WTC11 (cell line): ENCODE data around the gene CEBPB. TPM values are rescaled to one million over a fixed set of nuclear protein-coding genes. Genes with fewer than 3 reads are reported as not detected.

Experiments
- ATAC-seq: fragments of 200-7000 bp; cut with Tn5 transposase; 2 replicates; pipeline ENCODE4 v1.10.0; 2021; ENCODE audit warnings: mild to moderate bottlenecking, moderate library complexity
- CTCF ChIA-PET: fragments of 300-600 bp; sonication (Branson Sonifier 250); formaldehyde crosslinking; loops from one replicate; lab custom pipeline; 2021; ENCODE audit warnings: antibody characterized with exemption; lab: Charles Lee
- POLR2A ChIA-PET: fragments of 350-600 bp; sonication (Branson Sonifier 250); formaldehyde crosslinking; loops from one replicate; lab custom pipeline; 2021; ENCODE audit warnings: antibody characterized with exemption; lab: Charles Lee
- DNase-seq: peaks from one replicate; pipeline ENCODE4 v3.0.0; 2021; ENCODE audit warnings: low spot score
- H3K27ac Mint-ChIP-seq: 2 replicates; pipeline ENCODE4 v1.8.0; 2021; ENCODE audit warnings: mixed read lengths
- H3K27me3 Mint-ChIP-seq: 2 replicates; pipeline ENCODE4 v1.8.0; 2021; ENCODE audit warnings: low read depth, mild to moderate bottlenecking, moderate library complexity, mixed read lengths
- H3K36me3 Mint-ChIP-seq: 2 replicates; pipeline ENCODE4 v1.8.0; 2021; ENCODE audit warnings: mixed read lengths
- H3K4me1 Mint-ChIP-seq: 2 replicates; pipeline ENCODE4 v1.8.0; 2022; ENCODE audit warnings: mixed read lengths
- H3K4me3 Mint-ChIP-seq: 2 replicates; pipeline ENCODE4 v1.8.0; 2021; ENCODE audit warnings: mild to moderate bottlenecking, moderate library complexity, mixed read lengths
- H3K9me3 Mint-ChIP-seq: 2 replicates; pipeline ENCODE4 v1.8.0; 2021; ENCODE audit warnings: mixed read lengths
- ETV6 ChIP-seq: sonication (generic); formaldehyde crosslinking; IDR thresholded peaks from 2 replicates; pipeline ENCODE4 v1.8.1; 2022; ENCODE audit warnings: mild to moderate bottlenecking, missing genetic modification reagents
- FOXJ3 ChIP-seq: sonication (generic); formaldehyde crosslinking; IDR thresholded peaks from 2 replicates; pipeline ENCODE4 v1.9.0; 2021; ENCODE audit warnings: missing genetic modification reagents, mild to moderate bottlenecking, borderline replicate concordance
- FOXP1 ChIP-seq: sonication (generic); formaldehyde crosslinking; IDR thresholded peaks from 2 replicates; pipeline ENCODE4 v1.8.0; 2022; ENCODE audit warnings: missing genetic modification reagents, mild to moderate bottlenecking, moderate library complexity, borderline replicate concordance
- GABPB1 ChIP-seq: sonication (generic); formaldehyde crosslinking; IDR thresholded peaks from 2 replicates; pipeline ENCODE4 v1.8.1; 2023; ENCODE audit warnings: mild to moderate bottlenecking, missing genetic modification reagents
- JUN ChIP-seq: sonication (generic); formaldehyde crosslinking; IDR thresholded peaks from 2 replicates; pipeline ENCODE4 v1.8.0; 2023; ENCODE audit warnings: mild to moderate bottlenecking, missing genetic modification reagents
- PRRX2 ChIP-seq: fragments of 250-450 bp; sonication (Bioruptor Pico); IDR thresholded peaks from 2 replicates; pipeline ENCODE4 v1.8.0; 2021; ENCODE audit warnings: mild to moderate bottlenecking
- RORB ChIP-seq: fragments of 250-450 bp; sonication (Bioruptor Pico); IDR thresholded peaks from 2 replicates; pipeline ENCODE4 v1.9.0; 2021; ENCODE audit warnings: mild to moderate bottlenecking
- SOX15 ChIP-seq: fragments of 250-450 bp; sonication (Bioruptor Pico); IDR thresholded peaks from 2 replicates; pipeline ENCODE4 v1.9.0; 2021; ENCODE audit warnings: mild to moderate bottlenecking
- SP1 ChIP-seq: sonication (generic); formaldehyde crosslinking; conservative IDR thresholded peaks from 2 replicates; pipeline ENCODE4 v1.8.1; 2022; ENCODE audit warnings: missing genetic modification reagents
- TEAD4 ChIP-seq: sonication (generic); formaldehyde crosslinking; IDR thresholded peaks from 2 replicates; pipeline ENCODE4 v1.8.0; 2022; ENCODE audit warnings: mild to moderate bottlenecking, missing genetic modification reagents
- ZNF138 ChIP-seq: sonication (generic); formaldehyde crosslinking; conservative IDR thresholded peaks from 2 replicates; pipeline ENCODE4 v1.8.1; 2022; ENCODE audit warnings: mild to moderate bottlenecking, moderate library complexity, missing genetic modification reagents
- total RNA-seq: library from RNA; stranded (reverse); gene quantifications from 3 replicates; pipeline ENCODE4 v1.2.3, GENCODE V29; 2021
- TF ChIP-seq, protein P1 (sequence below): sonication (generic); formaldehyde crosslinking; IDR thresholded peaks from 2 replicates; pipeline ENCODE4 v1.8.1; 2023; ENCODE audit warnings: mild to moderate bottlenecking, missing genetic modification reagents
- TF ChIP-seq, protein P2 (sequence below): sonication (generic); formaldehyde crosslinking; IDR thresholded peaks from 2 replicates; pipeline ENCODE4 v1.8.0; 2022; ENCODE audit warnings: mild to moderate bottlenecking, missing genetic modification reagents
- TF ChIP-seq, protein P3 (sequence below): sonication (generic); formaldehyde crosslinking; IDR thresholded peaks from 2 replicates; pipeline ENCODE4 v1.8.0; 2023; ENCODE audit warnings: missing genetic modification reagents
- TF ChIP-seq, protein P4 (sequence below): sonication (generic); formaldehyde crosslinking; IDR thresholded peaks from 2 replicates; pipeline ENCODE4 v1.8.0; 2022; ENCODE audit warnings: mild to moderate bottlenecking, missing genetic modification reagents
- TF ChIP-seq, protein P5 (sequence below): sonication (generic); formaldehyde crosslinking; IDR thresholded peaks from 2 replicates; pipeline ENCODE4 v1.8.0; 2023; ENCODE audit warnings: missing genetic modification reagents, mild to moderate bottlenecking, borderline replicate concordance
- TF ChIP-seq, protein P6 (sequence below): fragments of 250-450 bp; sonication (Bioruptor Pico); IDR thresholded peaks from 2 replicates; pipeline ENCODE4 v1.9.0; 2021; ENCODE audit warnings: mild to moderate bottlenecking
- TF ChIP-seq, protein P7 (sequence below): sonication (generic); formaldehyde crosslinking; IDR thresholded peaks from 2 replicates; pipeline ENCODE4 v1.8.0; 2022; ENCODE audit warnings: mild to moderate bottlenecking, missing genetic modification reagents
- TF ChIP-seq, protein P8 (sequence below): sonication (generic); formaldehyde crosslinking; IDR thresholded peaks from 2 replicates; pipeline ENCODE4 v1.8.1; 2022; ENCODE audit warnings: mild to moderate bottlenecking, moderate library complexity, missing genetic modification reagents
- TF ChIP-seq, protein P9 (sequence below): sonication (generic); formaldehyde crosslinking; IDR thresholded peaks from 2 replicates; pipeline ENCODE4 v1.8.1; 2023; ENCODE audit warnings: mild to moderate bottlenecking, missing genetic modification reagents, moderate library complexity

CEBPB gene
- total RNA-seq, 1 experiment from 2014 or later: 29.1 TPM

DNA sequence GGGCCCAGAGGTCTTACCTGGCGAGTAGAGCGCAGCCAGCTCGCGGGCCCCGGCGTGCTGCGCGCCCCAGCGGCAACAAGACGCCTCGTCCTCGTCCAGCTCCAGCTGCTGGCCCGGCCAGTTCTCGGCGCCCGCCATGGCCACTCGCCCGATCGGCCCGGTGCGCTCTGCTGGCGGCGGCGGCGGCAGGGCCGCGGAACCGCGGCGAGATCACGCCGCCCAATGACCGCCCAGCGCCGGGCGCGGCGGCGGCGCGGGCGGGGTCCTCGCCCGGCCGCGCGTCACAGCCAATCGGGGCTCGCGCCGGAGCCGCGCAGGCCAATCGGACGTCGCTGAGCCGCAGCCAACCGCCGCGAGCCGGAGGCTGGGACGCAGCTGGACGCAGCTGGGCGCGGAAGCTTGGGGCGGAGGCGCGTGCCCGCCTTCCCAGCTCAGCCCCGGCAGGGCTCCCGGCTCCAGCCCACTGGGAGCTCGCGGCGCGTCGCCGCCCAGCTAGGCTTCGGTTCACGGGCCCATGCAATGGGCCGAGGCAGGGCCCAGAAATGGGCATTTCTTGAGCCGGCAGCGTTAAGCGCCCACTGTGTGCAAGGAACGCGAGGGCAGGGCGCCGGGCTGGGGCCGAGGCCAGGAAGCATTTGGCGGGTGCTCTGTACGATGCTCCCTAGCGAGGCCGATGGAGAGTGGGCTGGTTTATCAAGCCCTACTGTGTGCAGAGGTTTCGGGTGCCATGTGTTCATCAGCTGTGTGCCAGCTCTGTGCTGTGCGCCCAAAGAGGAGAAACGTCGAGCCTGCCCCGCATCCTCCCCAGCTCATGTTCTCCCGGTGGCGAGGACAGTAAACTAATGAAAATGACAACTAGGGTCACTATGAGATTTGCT, 36.9 kb upstream of the CEBPB start, which contains the start of gene PEDS1:
Gene PEDS1 (minus strand): TSS at position 224 of the 878 bp plus-strand sequence. CDS start 86 bp downstream, at position 138.
- Mint-ChIP-seq H3K4me1 (peaks cover 41% of the 10 kb centered on the region), H3K36me3 (0 out of 2 replicates have a peak, but pooled peaks cover 7% of the 10 kb centered on the region), H3K4me3 (peak within 1 kb of the TSS; percentile 83), H3K9me3 (no peaks in the 10 kb centered on the region), H3K27ac (peak within 1 kb of the TSS; percentile 89), H3K27me3 (peaks cover 15% of the 10 kb centered on the region)
- ChIA-PET POLR2A (interaction anchor here (0.6 to 2.9 kb wide), 9 partner anchors 10 to 175 kb away, joined by 3 to 15 read pairs (median 4); no protein-coding TSS in a partner anchor), CTCF (interaction anchor here (0.5 to 3.8 kb wide), 23 partner anchors 10 to 637 kb away, joined by 3 to 89 read pairs (median 9); no protein-coding TSS in a partner anchor)
- ATAC-seq: peak; percentile 91
- DNase-seq: peak; percentile 88
- TF ChIP-seq TEAD4 (CRISPR knock-in tag) (no peak), SOX15 (CRISPR knock-in tag) (no peak), GABPB1 (CRISPR knock-in tag) (peak; percentile 79), ETV6 (CRISPR knock-in tag) (peak; percentile 81; the same call in 1 of the 2 replicates), FOXP1 (CRISPR knock-in tag) (peak; percentile 94), RORB (CRISPR knock-in tag) (no peak), PRRX2 (CRISPR knock-in tag) (no peak), ZNF138 (no peak), FOXJ3 (no peak), JUN (CRISPR knock-in tag) (peak; percentile 41; the same call in 1 of the 2 replicates), SP1 (CRISPR knock-in tag) (peak; percentile 80)
- TF ChIP-seq, protein P1, sequence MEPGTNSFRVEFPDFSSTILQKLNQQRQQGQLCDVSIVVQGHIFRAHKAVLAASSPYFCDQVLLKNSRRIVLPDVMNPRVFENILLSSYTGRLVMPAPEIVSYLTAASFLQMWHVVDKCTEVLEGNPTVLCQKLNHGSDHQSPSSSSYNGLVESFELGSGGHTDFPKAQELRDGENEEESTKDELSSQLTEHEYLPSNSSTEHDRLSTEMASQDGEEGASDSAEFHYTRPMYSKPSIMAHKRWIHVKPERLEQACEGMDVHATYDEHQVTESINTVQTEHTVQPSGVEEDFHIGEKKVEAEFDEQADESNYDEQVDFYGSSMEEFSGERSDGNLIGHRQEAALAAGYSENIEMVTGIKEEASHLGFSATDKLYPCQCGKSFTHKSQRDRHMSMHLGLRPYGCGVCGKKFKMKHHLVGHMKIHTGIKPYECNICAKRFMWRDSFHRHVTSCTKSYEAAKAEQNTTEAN (CRISPR knock-in tag): peak; percentile 69; the same call in 1 of the 2 replicates
- TF ChIP-seq, protein P2, sequence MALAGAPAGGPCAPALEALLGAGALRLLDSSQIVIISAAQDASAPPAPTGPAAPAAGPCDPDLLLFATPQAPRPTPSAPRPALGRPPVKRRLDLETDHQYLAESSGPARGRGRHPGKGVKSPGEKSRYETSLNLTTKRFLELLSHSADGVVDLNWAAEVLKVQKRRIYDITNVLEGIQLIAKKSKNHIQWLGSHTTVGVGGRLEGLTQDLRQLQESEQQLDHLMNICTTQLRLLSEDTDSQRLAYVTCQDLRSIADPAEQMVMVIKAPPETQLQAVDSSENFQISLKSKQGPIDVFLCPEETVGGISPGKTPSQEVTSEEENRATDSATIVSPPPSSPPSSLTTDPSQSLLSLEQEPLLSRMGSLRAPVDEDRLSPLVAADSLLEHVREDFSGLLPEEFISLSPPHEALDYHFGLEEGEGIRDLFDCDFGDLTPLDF: peak; percentile 78
- TF ChIP-seq, protein P3, sequence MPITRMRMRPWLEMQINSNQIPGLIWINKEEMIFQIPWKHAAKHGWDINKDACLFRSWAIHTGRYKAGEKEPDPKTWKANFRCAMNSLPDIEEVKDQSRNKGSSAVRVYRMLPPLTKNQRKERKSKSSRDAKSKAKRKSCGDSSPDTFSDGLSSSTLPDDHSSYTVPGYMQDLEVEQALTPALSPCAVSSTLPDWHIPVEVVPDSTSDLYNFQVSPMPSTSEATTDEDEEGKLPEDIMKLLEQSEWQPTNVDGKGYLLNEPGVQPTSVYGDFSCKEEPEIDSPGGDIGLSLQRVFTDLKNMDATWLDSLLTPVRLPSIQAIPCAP (CRISPR knock-in tag): peak; percentile 87; the same call in 1 of the 2 replicates
- TF ChIP-seq, protein P4, sequence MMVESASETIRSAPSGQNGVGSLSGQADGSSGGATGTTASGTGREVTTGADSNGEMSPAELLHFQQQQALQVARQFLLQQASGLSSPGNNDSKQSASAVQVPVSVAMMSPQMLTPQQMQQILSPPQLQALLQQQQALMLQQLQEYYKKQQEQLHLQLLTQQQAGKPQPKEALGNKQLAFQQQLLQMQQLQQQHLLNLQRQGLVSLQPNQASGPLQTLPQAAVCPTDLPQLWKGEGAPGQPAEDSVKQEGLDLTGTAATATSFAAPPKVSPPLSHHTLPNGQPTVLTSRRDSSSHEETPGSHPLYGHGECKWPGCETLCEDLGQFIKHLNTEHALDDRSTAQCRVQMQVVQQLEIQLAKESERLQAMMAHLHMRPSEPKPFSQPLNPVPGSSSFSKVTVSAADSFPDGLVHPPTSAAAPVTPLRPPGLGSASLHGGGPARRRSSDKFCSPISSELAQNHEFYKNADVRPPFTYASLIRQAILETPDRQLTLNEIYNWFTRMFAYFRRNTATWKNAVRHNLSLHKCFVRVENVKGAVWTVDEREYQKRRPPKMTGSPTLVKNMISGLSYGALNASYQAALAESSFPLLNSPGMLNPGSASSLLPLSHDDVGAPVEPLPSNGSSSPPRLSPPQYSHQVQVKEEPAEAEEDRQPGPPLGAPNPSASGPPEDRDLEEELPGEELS (CRISPR knock-in tag): peak; percentile 93
- TF ChIP-seq, protein P5, sequence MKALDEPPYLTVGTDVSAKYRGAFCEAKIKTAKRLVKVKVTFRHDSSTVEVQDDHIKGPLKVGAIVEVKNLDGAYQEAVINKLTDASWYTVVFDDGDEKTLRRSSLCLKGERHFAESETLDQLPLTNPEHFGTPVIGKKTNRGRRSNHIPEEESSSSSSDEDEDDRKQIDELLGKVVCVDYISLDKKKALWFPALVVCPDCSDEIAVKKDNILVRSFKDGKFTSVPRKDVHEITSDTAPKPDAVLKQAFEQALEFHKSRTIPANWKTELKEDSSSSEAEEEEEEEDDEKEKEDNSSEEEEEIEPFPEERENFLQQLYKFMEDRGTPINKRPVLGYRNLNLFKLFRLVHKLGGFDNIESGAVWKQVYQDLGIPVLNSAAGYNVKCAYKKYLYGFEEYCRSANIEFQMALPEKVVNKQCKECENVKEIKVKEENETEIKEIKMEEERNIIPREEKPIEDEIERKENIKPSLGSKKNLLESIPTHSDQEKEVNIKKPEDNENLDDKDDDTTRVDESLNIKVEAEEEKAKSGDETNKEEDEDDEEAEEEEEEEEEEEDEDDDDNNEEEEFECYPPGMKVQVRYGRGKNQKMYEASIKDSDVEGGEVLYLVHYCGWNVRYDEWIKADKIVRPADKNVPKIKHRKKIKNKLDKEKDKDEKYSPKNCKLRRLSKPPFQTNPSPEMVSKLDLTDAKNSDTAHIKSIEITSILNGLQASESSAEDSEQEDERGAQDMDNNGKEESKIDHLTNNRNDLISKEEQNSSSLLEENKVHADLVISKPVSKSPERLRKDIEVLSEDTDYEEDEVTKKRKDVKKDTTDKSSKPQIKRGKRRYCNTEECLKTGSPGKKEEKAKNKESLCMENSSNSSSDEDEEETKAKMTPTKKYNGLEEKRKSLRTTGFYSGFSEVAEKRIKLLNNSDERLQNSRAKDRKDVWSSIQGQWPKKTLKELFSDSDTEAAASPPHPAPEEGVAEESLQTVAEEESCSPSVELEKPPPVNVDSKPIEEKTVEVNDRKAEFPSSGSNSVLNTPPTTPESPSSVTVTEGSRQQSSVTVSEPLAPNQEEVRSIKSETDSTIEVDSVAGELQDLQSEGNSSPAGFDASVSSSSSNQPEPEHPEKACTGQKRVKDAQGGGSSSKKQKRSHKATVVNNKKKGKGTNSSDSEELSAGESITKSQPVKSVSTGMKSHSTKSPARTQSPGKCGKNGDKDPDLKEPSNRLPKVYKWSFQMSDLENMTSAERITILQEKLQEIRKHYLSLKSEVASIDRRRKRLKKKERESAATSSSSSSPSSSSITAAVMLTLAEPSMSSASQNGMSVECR (CRISPR knock-in tag): peak; percentile 68
- TF ChIP-seq, protein P6, sequence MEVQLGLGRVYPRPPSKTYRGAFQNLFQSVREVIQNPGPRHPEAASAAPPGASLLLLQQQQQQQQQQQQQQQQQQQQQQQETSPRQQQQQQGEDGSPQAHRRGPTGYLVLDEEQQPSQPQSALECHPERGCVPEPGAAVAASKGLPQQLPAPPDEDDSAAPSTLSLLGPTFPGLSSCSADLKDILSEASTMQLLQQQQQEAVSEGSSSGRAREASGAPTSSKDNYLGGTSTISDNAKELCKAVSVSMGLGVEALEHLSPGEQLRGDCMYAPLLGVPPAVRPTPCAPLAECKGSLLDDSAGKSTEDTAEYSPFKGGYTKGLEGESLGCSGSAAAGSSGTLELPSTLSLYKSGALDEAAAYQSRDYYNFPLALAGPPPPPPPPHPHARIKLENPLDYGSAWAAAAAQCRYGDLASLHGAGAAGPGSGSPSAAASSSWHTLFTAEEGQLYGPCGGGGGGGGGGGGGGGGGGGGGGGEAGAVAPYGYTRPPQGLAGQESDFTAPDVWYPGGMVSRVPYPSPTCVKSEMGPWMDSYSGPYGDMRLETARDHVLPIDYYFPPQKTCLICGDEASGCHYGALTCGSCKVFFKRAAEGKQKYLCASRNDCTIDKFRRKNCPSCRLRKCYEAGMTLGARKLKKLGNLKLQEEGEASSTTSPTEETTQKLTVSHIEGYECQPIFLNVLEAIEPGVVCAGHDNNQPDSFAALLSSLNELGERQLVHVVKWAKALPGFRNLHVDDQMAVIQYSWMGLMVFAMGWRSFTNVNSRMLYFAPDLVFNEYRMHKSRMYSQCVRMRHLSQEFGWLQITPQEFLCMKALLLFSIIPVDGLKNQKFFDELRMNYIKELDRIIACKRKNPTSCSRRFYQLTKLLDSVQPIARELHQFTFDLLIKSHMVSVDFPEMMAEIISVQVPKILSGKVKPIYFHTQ (CRISPR knock-in tag): no peak
- TF ChIP-seq, protein P7, sequence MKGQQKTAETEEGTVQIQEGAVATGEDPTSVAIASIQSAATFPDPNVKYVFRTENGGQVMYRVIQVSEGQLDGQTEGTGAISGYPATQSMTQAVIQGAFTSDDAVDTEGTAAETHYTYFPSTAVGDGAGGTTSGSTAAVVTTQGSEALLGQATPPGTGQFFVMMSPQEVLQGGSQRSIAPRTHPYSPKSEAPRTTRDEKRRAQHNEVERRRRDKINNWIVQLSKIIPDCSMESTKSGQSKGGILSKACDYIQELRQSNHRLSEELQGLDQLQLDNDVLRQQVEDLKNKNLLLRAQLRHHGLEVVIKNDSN: 0 out of 2 replicates have a peak, but pooled peaks have one; percentile 8
- TF ChIP-seq, protein P8, sequence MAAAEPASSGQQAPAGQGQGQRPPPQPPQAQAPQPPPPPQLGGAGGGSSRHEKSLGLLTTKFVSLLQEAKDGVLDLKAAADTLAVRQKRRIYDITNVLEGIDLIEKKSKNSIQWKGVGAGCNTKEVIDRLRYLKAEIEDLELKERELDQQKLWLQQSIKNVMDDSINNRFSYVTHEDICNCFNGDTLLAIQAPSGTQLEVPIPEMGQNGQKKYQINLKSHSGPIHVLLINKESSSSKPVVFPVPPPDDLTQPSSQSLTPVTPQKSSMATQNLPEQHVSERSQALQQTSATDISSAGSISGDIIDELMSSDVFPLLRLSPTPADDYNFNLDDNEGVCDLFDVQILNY (CRISPR knock-in tag): peak; percentile 78; the same call in 1 of the 2 replicates
- TF ChIP-seq, protein P9, sequence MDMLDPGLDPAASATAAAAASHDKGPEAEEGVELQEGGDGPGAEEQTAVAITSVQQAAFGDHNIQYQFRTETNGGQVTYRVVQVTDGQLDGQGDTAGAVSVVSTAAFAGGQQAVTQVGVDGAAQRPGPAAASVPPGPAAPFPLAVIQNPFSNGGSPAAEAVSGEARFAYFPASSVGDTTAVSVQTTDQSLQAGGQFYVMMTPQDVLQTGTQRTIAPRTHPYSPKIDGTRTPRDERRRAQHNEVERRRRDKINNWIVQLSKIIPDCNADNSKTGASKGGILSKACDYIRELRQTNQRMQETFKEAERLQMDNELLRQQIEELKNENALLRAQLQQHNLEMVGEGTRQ (CRISPR knock-in tag): peak; percentile 53; the same call in 1 of the 2 replicates
